Stimulated activated CD8-positive, alpha-beta memory T cell treated with anti-CD3 and anti-CD28 coated beads, Interleukin-12 subunit alpha, Interleukin-12 subunit beta, amount 100 ng/mL, for 4 hours (primary cell): ENCODE data around the gene HMGXB4.

ENCODE experiments used
- DNase-seq: peaks from one replicate; pipeline ENCODE4 v3.0.0-alpha.2; 2020; ENCODE audit warnings: low read depth

The HMGXB4 gene

DNA sequence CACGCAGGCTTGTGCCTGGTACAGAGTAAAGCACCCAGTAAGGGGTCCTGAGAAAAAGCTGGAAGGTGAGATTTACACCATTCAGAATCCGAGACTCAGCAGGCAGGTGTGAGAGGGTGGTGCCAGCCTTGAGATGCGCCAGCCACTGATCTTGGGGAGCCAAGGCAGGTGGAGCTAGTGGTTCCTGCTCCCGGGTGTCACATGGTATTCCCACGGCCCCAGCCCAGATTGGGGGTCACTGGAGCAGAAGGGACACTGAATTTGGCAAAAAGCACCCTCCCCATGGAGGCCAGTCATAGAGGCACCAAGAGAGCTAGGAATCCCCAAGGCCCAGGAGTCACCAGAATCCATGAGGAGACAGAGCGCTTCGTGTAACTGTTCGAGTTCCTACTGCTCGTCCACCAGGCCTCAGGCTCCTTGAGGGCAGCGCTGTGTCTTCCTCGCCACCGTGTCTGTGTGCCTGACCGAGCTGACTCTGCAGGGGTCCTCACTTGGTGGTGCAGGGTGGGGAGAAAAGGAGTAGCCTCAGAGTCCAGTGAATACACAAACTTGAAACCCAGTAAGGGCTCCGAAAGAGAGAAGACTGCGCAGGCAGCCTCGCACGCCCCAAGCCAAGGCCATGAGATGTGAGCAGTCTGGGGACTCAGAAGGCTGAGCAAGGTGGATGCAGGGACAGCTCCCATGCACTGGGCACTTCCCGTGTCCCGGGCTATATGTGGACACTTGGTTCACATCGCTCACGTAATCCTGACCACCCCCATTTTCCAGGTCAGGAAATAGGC lies 70.6 kb downstream of the HMGXB4 start:
- DNase-seq = no peak

DNA sequence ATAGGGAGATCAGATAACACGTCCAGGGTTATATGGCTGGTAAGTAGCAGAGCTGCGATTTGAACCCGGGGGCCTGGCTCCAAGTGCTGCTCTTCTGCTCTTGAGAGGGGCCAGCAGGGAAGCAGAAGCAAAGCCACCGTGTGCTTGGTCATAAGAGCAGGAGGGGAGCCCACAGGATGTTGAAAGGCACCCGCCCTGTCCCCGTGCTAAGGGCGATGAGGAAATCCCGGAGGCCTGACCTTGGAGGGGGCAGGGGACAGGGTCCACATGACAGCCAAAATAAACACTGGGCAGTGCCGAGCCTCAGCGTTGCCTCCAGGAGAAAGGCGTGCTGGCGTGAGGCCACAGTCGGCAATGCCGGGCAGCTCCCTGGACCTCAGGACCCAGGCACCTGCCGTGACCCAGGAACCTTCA lies 71.2 kb downstream of the HMGXB4 start:
- DNase-seq = no peak

GRCh38 chr22:35329114-35329847 lies 72.0 kb downstream of the HMGXB4 start:
- no peak for DNase-seq

DNA sequence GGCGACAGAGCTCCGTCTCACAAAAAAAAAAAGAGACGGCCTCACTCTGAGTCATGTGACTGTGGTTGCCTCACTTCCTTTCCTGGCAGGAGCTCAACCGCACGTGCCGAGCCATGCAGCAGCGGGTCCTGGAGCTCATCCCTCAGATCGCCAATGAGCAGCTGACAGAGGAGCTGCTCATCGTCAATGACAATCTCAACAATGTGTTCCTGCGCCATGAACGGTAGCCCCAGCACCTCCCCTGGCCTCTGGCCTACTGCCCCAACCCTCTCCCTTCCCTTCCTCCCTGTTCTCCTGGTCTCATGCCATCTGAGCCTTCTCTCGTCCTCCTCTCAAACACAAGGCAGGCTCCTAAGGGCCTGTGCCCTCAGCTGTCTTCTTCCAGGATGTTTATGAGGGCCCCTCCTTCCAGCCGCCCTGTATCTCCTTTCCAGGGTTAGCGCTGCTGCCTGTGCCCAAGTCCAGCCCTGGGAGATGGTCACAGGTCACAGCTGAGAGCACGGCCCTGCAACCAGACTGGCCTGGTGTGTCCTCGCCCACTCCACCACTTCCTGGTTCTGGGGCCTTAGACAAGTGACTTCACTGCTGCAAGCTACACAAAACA lies 73.1 kb downstream of the HMGXB4 start:
- no peak for DNase-seq

DNA sequence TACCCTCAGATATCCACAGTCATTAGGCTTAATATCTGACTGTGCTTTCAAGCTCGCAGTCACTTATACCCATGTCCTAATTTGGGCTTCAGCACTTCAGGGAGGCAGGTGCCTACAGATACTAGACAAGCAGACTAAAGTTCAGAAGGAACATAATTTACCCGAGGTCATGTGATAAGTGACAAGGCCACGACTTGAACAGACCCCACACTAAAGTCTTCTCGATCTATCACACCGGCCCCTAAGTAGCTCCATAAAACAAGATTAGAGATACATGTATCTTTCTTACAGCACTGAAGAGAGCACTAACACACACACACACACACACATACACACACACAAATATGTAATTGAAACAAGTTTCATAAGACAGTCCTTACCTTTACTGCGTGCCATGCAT lies 75.0 kb downstream of the HMGXB4 start:
- DNase-seq = no peak

- no peak for DNase-seq
Measured at GRCh38 chr22:35333220-35333619, 75.9 kb downstream of the HMGXB4 start.

- DNase-seq = no peak
Measured at GRCh38 chr22:35334004-35334403, 76.7 kb downstream of the HMGXB4 start.

DNA sequence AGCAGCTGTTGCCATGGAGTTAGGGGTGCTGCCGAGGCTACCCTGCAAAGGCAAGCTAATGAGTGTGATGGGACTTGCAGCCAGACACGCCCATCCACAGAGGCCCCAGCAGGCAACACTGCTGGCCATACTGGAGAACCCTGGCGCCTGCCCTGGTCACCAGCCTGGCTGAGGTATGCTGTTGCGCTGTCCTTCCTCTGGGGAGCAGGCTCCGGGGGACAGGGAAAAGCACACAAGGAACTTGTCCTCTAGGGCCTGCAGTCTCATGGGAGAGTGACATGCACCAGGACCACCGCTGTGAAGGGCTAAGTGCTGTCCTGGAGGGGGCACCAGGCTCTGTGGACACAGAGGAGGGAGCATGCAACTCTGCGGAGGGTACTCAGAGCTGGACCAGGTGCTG lies 78.2 kb downstream of the HMGXB4 start:
- DNase-seq = no peak

- DNase-seq = no peak
Measured at GRCh38 chr22:35335936-35336781, 78.9 kb downstream of the HMGXB4 start.

DNA sequence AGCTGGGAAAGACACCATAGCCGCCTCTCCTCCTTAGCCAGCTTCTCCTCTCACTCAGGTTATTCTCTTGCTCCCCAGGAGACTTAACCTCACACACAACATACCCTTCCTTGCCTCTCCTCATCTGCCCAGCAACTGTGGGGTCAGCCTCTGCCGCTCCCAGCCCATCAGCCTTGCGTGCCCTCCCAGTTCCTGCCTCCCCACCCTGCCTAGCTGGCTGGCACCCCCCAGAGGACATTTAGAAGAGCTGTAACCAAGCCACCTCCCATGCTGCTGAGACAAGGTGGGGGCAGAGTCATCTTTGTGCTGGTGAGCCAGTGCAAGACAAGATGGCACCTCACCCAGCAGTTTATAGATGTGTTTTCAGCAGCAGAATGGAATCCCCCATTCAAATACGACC lies 80.6 kb downstream of the HMGXB4 start:
- DNase-seq = no peak

DNA sequence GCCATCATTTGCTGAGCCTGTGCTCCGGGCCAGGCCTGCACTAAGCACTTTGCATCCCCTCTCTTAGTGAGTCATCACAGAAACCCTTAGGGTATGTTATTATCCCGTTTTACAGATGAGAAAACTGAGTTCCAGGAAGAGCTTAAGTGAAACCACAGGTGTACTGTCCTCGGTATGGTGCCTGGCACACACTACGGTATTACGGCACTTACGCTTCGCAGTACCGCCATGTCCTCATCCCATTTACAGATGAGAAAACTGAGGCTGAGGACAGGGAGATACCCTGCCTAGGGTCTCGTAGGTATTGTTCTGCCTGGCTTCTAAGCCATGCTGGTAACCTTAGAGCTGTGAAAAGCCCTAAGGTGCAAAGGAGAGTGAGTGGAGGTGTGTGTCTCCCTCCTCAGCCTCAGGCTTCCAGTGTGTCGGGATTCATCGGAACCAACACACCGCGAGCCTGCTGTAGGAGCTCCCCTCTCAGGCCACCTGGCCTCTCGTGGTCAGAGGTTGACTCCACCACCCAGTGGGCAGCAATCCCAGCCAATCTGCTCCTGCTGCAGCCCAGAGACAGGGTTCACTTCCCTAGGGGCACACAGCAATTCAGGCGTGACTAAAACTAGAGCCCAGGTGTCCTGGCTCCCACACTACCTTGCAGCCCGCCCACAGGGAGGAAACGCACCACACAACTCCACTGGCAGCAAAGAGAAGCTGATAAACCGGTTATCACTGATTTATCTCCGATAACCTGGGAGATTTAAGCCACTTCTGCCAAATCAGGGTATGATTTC lies 84.0 kb downstream of the HMGXB4 start:
- DNase-seq = no peak

DNA sequence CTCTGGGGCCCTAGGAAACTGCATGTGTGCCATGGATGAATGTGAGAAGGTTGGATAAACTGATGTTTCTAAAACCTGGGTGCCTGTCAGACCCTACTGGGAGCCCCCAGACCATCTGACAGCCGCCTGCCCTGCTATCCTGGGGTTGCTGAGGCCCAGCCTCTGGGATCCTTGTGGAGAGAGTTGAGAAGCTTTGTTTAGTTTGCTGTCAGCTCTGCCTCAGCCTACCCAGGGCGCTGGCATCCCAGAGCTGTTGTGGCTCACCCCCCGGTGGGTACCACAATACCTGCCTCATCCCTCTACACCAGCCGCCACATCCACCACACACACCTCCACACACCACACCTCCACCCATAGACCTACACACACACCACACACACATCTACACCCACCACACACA lies 85.1 kb downstream of the HMGXB4 start:
- no peak for DNase-seq

DNA sequence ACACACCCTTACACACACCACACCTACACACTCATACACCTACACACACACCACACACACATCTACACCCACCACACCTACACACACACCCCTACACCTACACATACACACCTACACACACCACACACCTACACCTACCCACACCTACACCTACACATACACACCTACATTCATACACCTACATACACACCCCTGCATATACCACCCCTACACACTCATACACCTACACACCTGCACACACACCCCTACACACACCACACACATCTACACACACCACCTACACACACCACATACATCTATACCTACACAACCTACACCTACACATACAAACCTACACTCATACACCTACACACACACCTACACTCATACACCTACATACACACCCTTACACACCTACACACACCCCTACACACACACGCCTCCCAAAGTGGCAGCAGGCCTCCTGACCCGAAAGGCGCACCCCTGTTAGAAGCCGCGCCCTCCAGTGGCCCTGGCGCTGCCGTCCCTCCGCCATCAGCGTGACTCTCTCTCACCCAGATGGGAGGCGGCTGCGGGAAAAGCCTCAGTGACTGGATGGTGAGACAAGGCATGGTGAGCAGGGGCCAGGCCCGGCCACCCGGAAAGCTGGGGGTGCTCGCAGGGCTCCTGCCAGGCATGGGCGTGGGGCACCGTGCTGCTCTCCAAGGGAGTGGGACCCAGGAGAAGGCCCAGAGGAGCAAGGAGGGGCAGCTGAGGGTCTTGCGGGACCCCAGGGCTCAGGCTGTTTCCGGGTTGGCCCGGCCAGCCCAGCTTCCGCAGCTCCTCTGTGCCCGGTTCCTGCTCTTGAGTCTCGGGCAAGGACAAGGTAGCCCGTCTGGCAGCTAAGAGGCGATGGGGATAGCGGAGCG lies 86.6 kb downstream of the HMGXB4 start:
- DNase-seq = no peak

- no peak for DNase-seq
Measured at GRCh38 chr22:35344956-35345690, 87.8 kb downstream of the HMGXB4 start.
